GM10266 (cell line): ENCODE measurements around the gene SEM1.

Experiments
- DNase-seq: peaks from one replicate; pipeline ENCODE4 v3.0.0; 2012; ENCODE audit errors: extremely low spot score
- TF ChIP-seq, protein P1 (sequence below): IDR thresholded peaks from 2 replicates; pipeline ENCODE4 v1.5.1; 2012; ENCODE audit warnings: mild to moderate bottlenecking, low read depth; ENCODE audit not compliant: control insufficient read depth, insufficient read depth; ENCODE audit errors: missing control alignments

Gene SEM1

DNA sequence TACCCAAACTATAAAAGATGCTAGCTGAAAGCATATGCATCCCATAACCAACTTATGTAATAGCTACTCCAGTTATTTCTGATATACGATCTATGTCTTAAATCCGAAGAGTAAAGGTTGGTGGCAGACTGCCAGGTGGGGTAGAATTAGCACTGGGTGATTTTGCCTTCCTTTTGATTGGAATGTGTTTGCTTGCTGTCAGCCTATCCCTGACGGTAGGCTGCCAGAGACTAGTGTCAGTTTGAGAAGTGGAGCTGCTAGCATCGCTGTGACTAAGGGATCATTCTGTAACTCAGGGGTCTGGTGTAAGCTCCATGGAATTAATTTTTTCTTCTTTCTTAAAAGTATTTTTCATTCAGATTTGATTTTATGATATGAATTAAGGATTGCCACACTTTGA is 9.5 kb upstream of the SEM1 start:
- no peak for DNase-seq
- TF ChIP-seq, protein P1, sequence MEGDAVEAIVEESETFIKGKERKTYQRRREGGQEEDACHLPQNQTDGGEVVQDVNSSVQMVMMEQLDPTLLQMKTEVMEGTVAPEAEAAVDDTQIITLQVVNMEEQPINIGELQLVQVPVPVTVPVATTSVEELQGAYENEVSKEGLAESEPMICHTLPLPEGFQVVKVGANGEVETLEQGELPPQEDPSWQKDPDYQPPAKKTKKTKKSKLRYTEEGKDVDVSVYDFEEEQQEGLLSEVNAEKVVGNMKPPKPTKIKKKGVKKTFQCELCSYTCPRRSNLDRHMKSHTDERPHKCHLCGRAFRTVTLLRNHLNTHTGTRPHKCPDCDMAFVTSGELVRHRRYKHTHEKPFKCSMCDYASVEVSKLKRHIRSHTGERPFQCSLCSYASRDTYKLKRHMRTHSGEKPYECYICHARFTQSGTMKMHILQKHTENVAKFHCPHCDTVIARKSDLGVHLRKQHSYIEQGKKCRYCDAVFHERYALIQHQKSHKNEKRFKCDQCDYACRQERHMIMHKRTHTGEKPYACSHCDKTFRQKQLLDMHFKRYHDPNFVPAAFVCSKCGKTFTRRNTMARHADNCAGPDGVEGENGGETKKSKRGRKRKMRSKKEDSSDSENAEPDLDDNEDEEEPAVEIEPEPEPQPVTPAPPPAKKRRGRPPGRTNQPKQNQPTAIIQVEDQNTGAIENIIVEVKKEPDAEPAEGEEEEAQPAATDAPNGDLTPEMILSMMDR: no peak

GRCh38 chr7:96718107-96719003 is 8.7 kb upstream of the SEM1 start:
- DNase-seq: no peak
- TF ChIP-seq, protein P1: no peak

DNA sequence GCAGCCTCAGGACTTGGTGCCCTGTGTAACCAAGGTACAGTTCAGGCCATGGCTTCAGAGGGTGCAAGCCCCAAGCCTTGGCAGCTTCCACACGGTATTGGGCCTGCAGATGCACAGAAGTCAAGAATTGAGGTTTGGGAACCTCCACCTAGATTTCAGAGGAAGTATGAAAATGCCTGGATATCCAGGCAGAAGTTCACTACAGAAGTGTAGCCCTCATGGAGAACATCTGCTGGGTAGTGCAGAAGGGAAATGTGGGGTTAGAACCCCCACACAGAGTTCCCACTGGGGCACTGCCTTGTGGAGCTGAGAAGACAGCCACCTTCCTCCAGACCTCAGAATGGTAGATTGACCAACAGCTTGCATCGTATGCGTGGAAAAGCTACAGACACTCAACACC is 3.4 kb upstream of the SEM1 start:
- no peak for DNase-seq
- TF ChIP-seq, protein P1: no peak

DNA sequence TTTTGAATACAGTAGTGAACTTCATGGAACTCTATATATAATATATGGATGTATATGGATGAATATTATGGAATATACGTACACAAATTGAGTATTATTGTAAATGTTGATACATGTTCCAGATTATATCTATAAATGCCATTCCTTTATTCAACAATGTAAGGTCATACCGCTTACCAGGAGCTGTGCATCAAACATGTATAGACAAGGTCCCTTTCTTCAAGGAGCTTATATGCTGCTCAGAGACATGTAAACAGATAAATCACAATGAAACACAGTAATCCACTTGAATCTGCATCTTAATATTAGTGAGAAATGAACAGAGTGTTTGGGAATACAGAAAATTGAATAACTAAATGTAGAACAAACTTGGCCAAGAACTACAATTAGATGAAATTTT is 898 bp upstream of the SEM1 start:
- DNase-seq: no peak
- TF ChIP-seq, protein P1: no peak

DNA sequence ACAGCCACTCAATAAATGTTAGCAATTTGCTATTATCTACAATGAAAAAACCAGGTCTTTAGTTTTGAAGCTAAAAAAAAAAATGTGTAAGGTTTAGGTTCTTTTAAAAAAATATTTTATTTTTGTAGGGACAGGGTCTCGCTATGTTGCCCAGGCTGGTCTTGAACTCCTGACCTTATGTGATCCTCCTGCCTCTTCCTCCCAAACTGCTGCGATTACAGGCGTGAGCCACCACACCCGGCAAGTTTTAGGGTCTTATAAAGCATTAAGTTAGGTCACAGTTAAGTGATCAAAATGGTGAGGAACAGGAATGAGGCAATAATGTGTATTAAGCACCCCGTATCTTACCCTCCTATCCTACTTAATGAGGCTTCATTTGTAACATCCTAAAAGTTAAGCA is 774 bp downstream of the SEM1 start:
- TF ChIP-seq, protein P1: no peak
- DNase-seq: no peak

DNA sequence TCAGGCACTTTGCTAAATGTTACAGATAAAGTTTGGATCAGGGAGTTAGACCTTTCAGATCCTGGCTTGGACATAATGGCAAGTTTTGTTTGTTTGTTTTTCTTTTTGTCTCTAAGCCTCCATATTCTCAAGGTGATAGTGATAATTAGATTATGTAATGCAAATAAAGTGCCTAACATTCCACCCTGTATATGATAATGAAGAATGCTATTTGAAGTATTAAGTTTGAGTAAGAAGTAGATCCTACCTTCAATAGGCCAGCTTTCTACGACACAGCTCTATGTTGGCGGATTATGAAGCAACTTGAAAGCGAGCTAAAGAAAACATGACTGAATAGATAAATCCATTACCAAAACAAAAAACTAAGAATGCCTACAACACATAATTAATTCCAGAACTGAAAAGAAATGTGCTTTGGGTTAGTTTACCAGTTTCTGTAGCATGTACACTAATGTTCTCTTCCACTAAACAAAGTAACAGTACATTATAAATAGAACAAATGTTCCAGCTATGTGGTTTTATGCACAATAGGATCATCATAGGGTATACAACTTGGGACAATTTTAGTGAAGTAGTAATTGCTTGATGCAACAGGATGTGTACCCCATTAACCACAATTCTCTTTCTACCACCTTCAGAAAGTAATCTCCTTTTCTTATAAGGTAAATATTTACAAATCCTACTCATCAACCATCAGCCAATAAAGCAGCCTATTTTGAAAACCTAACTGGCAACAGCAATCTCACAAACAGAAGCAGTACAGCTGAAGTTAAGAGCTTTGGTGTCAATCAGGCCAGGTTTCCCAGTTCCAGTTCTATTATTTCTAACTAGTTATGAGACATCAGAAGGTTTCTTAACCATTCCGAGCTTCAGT is 1.5 kb downstream of the SEM1 start:
- TF ChIP-seq, protein P1: no peak

More for the DNA sequence above, 1.5 kb downstream of the SEM1 start:
- no peak for DNase-seq
